ENCODE results near the gene ZDHHC7.
"Not testable (repeated sequence)": the region's sequence is repeated elsewhere in the genome, so short reads cannot be mapped to it uniquely, and the experiment has no call there.

The ZDHHC7 gene

GRCh38 chr16:84959784-84960417, 51.4 kb downstream of the ZDHHC7 start:
- no peak for DNase-seq

- no peak for DNase-seq
Measured at GRCh38 chr16:84959045-84959576, 52.2 kb downstream of the ZDHHC7 start.

GRCh38 chr16:84957792-84958191, 53.5 kb downstream of the ZDHHC7 start:
- no peak for DNase-seq

- no peak for DNase-seq
Measured at GRCh38 chr16:84957192-84957591, 54.1 kb downstream of the ZDHHC7 start.

GRCh38 chr16:84955427-84955826, 55.9 kb downstream of the ZDHHC7 start:
- no peak for DNase-seq

GRCh38 chr16:84953190-84953746, 58.1 kb downstream of the ZDHHC7 start:
- no peak for DNase-seq

- peak; percentile 80 for DNase-seq
Measured at GRCh38 chr16:84952335-84953189, 58.8 kb downstream of the ZDHHC7 start.

GRCh38 chr16:84950906-84951305, 60.4 kb downstream of the ZDHHC7 start:
- DNase-seq, result peak; percentile 48

- DNase-seq, result no peak
Measured at GRCh38 chr16:84949772-84950436, 61.4 kb downstream of the ZDHHC7 start.

- DNase-seq, result no peak
Measured at GRCh38 chr16:84948851-84949610, 62.3 kb downstream of the ZDHHC7 start.

GRCh38 chr16:84947996-84948850, 63.1 kb downstream of the ZDHHC7 start:
- no peak for DNase-seq

GRCh38 chr16:84947022-84947421, 64.3 kb downstream of the ZDHHC7 start:
- no peak for DNase-seq

- no peak for DNase-seq
Measured at GRCh38 chr16:84943620-84944019, 67.7 kb downstream of the ZDHHC7 start.

GRCh38 chr16:84942786-84943185, 68.5 kb downstream of the ZDHHC7 start:
- DNase-seq, result no peak

GRCh38 chr16:84941921-84942320, 69.4 kb downstream of the ZDHHC7 start:
- no peak for DNase-seq

GRCh38 chr16:84940670-84941551, 70.4 kb downstream of the ZDHHC7 start:
- no peak for DNase-seq

GRCh38 chr16:84938616-84939015, 72.7 kb downstream of the ZDHHC7 start:
- not testable (repeated sequence) for DNase-seq

GRCh38 chr16:84937196-84938005, 73.9 kb downstream of the ZDHHC7 start:
- DNase-seq, result no peak
